IMR-90 (cell line): Measurements from ENCODE around the gene NHSL2.

Source experiments
- CHD1 ChIP-seq: IDR thresholded peaks from 2 replicates; pipeline ENCODE4 v1.6.1; 2012; ENCODE audit warnings: low read depth, low read length, improper control_type of control experiment
- FOS ChIP-seq: fragments of 150-350 bp; IDR thresholded peaks from 2 replicates; pipeline ENCODE4 v1.6.1; 2016; ENCODE audit warnings: low read depth, low read length
- POLR2A ChIP-seq: IDR thresholded peaks from 2 replicates; pipeline ENCODE4 v1.6.1; 2012; ENCODE audit warnings: mild to moderate bottlenecking, low read depth, low read length
- RAD21 ChIP-seq: IDR thresholded peaks from 2 replicates; pipeline ENCODE4 v1.6.1; 2012; ENCODE audit warnings: low read length, improper control_type of control experiment
- RCOR1 ChIP-seq: IDR thresholded peaks from 2 replicates; pipeline ENCODE4 v1.6.1; 2012; ENCODE audit warnings: mild to moderate bottlenecking, low read length, improper control_type of control experiment; ENCODE audit not compliant: insufficient replicate concordance
- SMC3 ChIP-seq: fragments of 150-350 bp; IDR thresholded peaks from 2 replicates; pipeline ENCODE4 v1.6.1; 2016; ENCODE audit warnings: low read depth, mild to moderate bottlenecking, antibody characterized with exemption, low read length, moderate library complexity
- TF ChIP-seq, protein P1 (sequence below): conservative IDR thresholded peaks from 2 replicates; pipeline ENCODE4 v1.5.1; 2012; ENCODE audit warnings: mild to moderate bottlenecking, low read depth, low read length, improper control_type of control experiment
- TF ChIP-seq, protein P2 (sequence below): fragments of 150-350 bp; IDR thresholded peaks from 2 replicates; pipeline ENCODE4 v1.6.1; 2016; ENCODE audit warnings: low read depth, mild to moderate bottlenecking, low read length, moderate library complexity, borderline replicate concordance
- TF ChIP-seq, protein P3 (sequence below): fragments of 150-350 bp; IDR thresholded peaks from 2 replicates; pipeline ENCODE4 v1.6.1; 2017; ENCODE audit warnings: mild to moderate bottlenecking, antibody characterized with exemption, low read length, low read depth

GRCh38 chrX:72060921-72061490 lies 150.4 kb downstream of the NHSL2 start:
- TF ChIP-seq POLR2A (no peak), RCOR1 (no peak), SMC3 (no peak), RAD21 (no peak), FOS (no peak), CHD1 (no peak)
- TF ChIP-seq, protein P1, sequence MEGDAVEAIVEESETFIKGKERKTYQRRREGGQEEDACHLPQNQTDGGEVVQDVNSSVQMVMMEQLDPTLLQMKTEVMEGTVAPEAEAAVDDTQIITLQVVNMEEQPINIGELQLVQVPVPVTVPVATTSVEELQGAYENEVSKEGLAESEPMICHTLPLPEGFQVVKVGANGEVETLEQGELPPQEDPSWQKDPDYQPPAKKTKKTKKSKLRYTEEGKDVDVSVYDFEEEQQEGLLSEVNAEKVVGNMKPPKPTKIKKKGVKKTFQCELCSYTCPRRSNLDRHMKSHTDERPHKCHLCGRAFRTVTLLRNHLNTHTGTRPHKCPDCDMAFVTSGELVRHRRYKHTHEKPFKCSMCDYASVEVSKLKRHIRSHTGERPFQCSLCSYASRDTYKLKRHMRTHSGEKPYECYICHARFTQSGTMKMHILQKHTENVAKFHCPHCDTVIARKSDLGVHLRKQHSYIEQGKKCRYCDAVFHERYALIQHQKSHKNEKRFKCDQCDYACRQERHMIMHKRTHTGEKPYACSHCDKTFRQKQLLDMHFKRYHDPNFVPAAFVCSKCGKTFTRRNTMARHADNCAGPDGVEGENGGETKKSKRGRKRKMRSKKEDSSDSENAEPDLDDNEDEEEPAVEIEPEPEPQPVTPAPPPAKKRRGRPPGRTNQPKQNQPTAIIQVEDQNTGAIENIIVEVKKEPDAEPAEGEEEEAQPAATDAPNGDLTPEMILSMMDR: no peak
- TF ChIP-seq, protein P2, sequence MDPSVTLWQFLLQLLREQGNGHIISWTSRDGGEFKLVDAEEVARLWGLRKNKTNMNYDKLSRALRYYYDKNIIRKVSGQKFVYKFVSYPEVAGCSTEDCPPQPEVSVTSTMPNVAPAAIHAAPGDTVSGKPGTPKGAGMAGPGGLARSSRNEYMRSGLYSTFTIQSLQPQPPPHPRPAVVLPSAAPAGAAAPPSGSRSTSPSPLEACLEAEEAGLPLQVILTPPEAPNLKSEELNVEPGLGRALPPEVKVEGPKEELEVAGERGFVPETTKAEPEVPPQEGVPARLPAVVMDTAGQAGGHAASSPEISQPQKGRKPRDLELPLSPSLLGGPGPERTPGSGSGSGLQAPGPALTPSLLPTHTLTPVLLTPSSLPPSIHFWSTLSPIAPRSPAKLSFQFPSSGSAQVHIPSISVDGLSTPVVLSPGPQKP: no peak
- TF ChIP-seq, protein P3, sequence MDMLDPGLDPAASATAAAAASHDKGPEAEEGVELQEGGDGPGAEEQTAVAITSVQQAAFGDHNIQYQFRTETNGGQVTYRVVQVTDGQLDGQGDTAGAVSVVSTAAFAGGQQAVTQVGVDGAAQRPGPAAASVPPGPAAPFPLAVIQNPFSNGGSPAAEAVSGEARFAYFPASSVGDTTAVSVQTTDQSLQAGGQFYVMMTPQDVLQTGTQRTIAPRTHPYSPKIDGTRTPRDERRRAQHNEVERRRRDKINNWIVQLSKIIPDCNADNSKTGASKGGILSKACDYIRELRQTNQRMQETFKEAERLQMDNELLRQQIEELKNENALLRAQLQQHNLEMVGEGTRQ: no peak
